HG03066 (cell line): ENCODE data around the gene IL18R1.
A peak's percentile ranks its signal among the peaks of the same experiment; 100 is the strongest.
"Not testable (repeated sequence)": the region's sequence is repeated elsewhere in the genome, so short reads cannot be mapped to it uniquely, and the experiment has no call there.

Source experiments
- ATAC-seq: cut with Tn5 transposase; IDR thresholded peaks from one replicate; pipeline ENCODE4 v1.9.1; 2021; ENCODE audit warnings: low read depth; ENCODE audit not compliant: unreplicated experiment

IL18R1 gene

GRCh38 chr2:102355526-102356380 is at the start of gene IL18R1:
IL18R1 (plus strand) TSS chr2:102355796; CDS start chr2:102362661, 6,865 bp downstream.
- ATAC-seq, result peak; percentile 81

GRCh38 chr2:102306125-102306524 is 49.5 kb upstream of the IL18R1 start:
- no peak for ATAC-seq

GRCh38 chr2:102310964-102311640 is 44.5 kb upstream of the IL18R1 start, which contains the start of gene IL1RL1:
IL1RL1 (plus strand) TSS chr2:102311563; CDS start chr2:102338265, 26,702 bp downstream.
- ATAC-seq, result no peak

GRCh38 chr2:102313025-102313424 is 42.6 kb upstream of the IL18R1 start:
- no peak for ATAC-seq

GRCh38 chr2:102313471-102313870 is 42.1 kb upstream of the IL18R1 start:
- no peak for ATAC-seq

GRCh38 chr2:102313950-102314349 is 41.6 kb upstream of the IL18R1 start:
- ATAC-seq, result no peak

- no peak for ATAC-seq
These were observed 39.7 kb upstream of the IL18R1 start for GRCh38 chr2:102315921-102316320.

GRCh38 chr2:102317715-102318114 is 37.9 kb upstream of the IL18R1 start:
- ATAC-seq, result no peak

GRCh38 chr2:102318437-102318836 is 37.2 kb upstream of the IL18R1 start:
- no peak for ATAC-seq

GRCh38 chr2:102321941-102322719 is 33.5 kb upstream of the IL18R1 start:
- ATAC-seq, result no peak

GRCh38 chr2:102324914-102325313 is 30.7 kb upstream of the IL18R1 start:
- ATAC-seq, result not testable (repeated sequence)

GRCh38 chr2:102331311-102331980 is 24.1 kb upstream of the IL18R1 start:
- no peak for ATAC-seq

- ATAC-seq, result no peak
These were observed 21.1 kb upstream of the IL18R1 start for GRCh38 chr2:102334486-102334885.

GRCh38 chr2:102335871-102336366 is 19.7 kb upstream of the IL18R1 start:
- ATAC-seq, result no peak

GRCh38 chr2:102336502-102336945 is 19.1 kb upstream of the IL18R1 start:
- no peak for ATAC-seq

- ATAC-seq, result no peak
These were observed 18.6 kb upstream of the IL18R1 start for GRCh38 chr2:102337012-102337411.

GRCh38 chr2:102337481-102338386 is 17.9 kb upstream of the IL18R1 start:
- no peak for ATAC-seq

- no peak for ATAC-seq
These were observed 14.8 kb upstream of the IL18R1 start for GRCh38 chr2:102340778-102341177.

- ATAC-seq, result no peak
These were observed 12.7 kb upstream of the IL18R1 start for GRCh38 chr2:102342888-102343287.
